GM20000 (cell line): ENCODE results near the gene CIAO3.

ENCODE experiments used
- DNase-seq: peaks from one replicate; pipeline ENCODE4 v3.0.0; 2012; ENCODE audit warnings: low spot score
- TF ChIP-seq, protein P1 (sequence below): IDR thresholded peaks from 2 replicates; pipeline ENCODE4 v1.5.1; 2012; ENCODE audit warnings: mild to moderate bottlenecking, control low read depth; ENCODE audit errors: extremely low read depth, missing control alignments

Gene CIAO3

GRCh38 chr16:732332-732731 is 8.5 kb downstream of the CIAO3 start:
- no peak for DNase-seq
- TF ChIP-seq, protein P1, sequence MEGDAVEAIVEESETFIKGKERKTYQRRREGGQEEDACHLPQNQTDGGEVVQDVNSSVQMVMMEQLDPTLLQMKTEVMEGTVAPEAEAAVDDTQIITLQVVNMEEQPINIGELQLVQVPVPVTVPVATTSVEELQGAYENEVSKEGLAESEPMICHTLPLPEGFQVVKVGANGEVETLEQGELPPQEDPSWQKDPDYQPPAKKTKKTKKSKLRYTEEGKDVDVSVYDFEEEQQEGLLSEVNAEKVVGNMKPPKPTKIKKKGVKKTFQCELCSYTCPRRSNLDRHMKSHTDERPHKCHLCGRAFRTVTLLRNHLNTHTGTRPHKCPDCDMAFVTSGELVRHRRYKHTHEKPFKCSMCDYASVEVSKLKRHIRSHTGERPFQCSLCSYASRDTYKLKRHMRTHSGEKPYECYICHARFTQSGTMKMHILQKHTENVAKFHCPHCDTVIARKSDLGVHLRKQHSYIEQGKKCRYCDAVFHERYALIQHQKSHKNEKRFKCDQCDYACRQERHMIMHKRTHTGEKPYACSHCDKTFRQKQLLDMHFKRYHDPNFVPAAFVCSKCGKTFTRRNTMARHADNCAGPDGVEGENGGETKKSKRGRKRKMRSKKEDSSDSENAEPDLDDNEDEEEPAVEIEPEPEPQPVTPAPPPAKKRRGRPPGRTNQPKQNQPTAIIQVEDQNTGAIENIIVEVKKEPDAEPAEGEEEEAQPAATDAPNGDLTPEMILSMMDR = no peak

- no peak for DNase-seq
Observed at GRCh38 chr16:730666-731509, 9.9 kb downstream of the CIAO3 start.

DNA sequence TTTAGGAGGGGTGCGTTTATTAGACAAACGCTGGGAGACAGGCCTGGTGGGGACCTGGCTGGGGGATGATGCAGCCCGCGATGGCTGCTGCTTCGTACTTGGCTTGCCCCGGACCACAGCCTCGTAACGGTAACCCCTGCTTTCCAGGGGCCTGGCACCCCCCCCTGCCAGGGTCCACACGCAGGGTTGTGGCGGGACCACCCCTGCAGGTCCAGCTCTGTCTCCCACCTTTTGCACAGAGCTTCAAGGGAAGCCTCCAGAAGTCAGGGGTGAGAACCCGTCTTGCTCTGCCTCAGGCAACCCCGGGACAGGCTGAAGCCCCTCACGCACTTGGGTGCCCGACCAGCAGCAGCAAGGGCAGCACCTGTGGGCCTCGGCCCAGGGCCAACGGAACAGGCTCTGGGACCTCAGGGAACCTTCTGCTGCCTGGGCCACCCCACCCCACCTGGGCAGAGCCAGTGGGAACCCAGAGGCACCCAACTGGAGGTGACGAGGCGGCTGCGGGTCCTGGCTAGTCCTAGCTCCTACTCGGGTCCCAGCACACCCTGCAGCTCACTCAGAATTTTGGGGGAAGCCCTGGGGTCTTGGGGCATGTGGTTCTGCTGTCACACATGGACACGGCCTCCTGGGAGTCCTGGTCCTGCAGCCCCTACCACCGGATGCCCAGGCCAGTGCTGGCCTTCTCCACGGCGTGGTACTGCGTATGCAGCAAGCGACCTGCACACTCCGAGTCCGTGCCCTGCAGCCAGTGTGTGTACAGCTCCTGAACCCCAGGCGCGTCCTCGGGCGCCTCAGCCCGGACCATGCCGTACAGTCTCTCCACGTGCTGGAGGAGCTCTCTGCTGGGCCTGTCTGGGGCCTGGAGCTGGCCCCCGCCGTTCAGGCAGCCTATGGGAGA is 10.8 kb downstream of the CIAO3 start:
- TF ChIP-seq, protein P1 = no peak
- no peak for DNase-seq

More at GRCh38 chr16:730666-731509, 9.9 kb downstream of the CIAO3 start:
- TF ChIP-seq, protein P1 = no peak

DNA sequence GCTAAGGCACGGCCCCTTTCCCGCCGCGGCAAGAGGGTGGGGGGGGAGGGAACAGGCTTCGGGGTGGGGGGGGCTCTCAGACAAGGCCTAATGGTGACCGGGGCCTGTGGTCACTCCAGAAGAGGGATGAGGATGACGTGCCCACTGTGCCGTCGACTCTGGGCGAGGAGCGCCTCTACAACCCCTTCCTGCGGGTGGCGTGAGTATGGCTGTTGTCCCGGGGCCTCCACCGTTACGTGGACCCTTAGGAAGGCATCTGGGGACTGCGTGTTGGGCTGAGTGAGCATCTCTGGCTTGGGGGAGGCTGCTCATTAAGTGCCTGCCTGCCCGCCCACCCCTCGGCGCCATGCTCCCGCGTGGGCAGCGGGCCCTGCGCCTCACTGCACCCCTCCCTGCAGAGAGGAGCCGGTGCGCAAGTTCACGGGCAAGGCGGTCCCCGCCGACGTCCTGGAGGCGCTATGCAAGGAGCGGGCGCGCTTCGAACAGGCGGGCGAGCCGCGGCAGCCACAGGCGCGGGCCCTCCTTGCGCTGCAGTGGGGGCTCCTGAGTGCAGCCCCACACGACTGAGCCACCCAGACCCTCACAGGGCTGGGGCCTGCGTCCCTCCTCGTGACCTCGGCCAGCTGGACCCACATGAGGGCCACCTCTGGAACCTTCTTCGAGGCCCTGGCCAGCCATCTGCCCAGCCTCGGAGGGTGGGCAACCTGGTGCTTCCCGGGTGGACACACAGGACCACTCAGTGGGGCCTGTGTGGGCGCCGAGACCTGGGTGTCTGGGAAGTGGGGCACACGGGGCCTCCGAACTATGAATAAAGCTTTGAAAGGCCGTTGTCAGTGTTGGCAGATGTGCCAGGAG is 11.7 kb downstream of the CIAO3 start:
- TF ChIP-seq, protein P1 = no peak

DNA sequence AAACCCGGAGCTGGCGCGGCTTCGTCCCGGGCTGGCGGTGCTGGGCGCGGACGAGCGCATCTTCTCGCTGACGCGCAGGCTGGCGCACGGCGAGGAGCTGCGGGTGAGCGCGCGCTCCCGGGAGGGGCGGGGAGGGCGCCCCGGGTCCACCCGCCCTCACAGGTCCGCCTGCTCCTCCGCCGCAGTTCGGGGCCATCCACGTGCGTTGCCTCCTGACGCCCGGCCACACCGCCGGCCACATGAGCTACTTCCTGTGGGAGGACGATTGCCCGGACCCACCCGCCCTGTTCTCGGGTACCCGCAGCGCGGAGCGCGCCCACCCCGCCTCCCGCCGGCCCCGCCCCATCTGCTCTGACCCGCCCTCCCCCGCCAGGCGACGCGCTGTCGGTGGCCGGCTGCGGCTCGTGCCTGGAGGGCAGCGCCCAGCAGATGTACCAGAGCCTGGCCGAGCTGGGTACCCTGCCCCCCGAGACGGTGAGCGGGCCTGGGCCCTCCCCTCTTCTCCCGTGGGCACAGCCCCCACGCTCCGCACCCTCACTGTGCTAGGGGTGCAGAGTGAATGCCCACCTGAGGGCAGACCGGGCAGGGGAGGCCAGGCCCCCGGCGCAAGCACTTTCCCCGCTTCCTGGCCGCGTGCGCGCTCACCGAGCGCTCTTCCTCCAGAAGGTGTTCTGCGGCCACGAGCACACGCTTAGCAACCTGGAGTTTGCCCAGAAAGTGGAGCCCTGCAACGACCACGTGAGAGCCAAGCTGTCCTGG is 12.5 kb downstream of the CIAO3 start:
- TF ChIP-seq, protein P1 = no peak

More for the DNA sequence above, 11.7 kb downstream of the CIAO3 start:
- DNase-seq = no peak

GRCh38 chr16:727291-727977 is 13.4 kb downstream of the CIAO3 start:
- TF ChIP-seq, protein P1 = no peak
- DNase-seq = peak; percentile 74

More for the DNA sequence above, 12.5 kb downstream of the CIAO3 start:
- DNase-seq = peak; percentile 93
